Measurements from ENCODE around the gene PADI1. TPM values are rescaled to one million over a fixed set of nuclear protein-coding genes. Genes with fewer than 3 reads are reported as not detected.

Gene PADI1
- total and polyA plus RNA-seq, 2 donors, result 0.14 to 0.57 TPM

DNA sequence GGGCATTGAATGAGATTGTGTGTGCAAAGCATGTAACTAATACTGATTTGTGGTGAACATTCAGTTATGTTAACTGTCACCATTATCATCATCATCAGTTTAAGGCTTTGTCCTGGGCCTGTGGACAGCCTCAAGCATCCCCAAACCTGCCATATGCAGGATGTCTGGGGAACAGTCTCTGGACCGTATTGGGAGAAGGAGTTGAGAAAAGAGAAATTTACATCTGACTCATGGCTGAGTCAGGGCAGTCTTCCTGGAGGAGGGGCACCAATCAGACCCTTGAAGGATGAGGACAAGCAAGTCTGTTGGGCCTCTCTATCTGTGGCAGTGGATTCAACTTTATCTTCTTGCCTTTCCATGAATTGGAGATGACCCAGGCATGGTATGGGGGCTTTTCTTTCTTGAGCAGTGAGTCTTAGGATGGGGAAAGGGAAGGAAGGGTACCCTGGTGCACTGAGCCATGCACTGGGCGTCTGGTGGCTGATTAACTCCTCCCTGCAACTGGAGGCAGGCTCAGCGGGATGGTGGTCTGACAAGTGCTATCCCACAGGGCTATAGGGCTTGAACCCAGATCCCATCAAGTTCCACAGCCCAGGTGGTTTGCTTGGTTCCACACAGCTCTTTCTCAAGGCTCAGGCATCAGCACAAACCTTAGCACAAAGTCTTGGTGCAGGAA is 46.9 kb downstream of the PADI1 start:
- Histone ChIP-seq H3K4me1 (ENCODE audit: control insufficient read depth in 2 of 2, insufficient read depth in 2 of 2, low read length in 2 of 2) (no peaks in the 10 kb centered on the region), H3K9me3 (ENCODE audit: control insufficient read depth in 2 of 2, insufficient read depth in 1 of 2, low read length in 1 of 2) (no peaks in the 10 kb centered on the region), H3K27me3 (ENCODE audit: control insufficient read depth in 2 of 2, insufficient read depth in 1 of 2, low read length in 1 of 2) (no peaks in the 10 kb centered on the region), H3K36me3 (ENCODE audit: control insufficient read depth in 2 of 2, insufficient read depth in 2 of 2, low read length in 1 of 2) (no peaks in the 10 kb centered on the region), H3K4me3 (ENCODE audit: low read length in 2 of 2) (no peak overlapping the region), H3K27ac (ENCODE audit: low read depth in 1 of 2, low read length in 1 of 2) (no peak overlapping the region)
- WGBS, result 84% methylated on average over 3 of the region's 3 CpGs
- DNase-seq (ENCODE audit: low read depth in 6 of 9, low spot score in 9 of 9), result no peak

DNA sequence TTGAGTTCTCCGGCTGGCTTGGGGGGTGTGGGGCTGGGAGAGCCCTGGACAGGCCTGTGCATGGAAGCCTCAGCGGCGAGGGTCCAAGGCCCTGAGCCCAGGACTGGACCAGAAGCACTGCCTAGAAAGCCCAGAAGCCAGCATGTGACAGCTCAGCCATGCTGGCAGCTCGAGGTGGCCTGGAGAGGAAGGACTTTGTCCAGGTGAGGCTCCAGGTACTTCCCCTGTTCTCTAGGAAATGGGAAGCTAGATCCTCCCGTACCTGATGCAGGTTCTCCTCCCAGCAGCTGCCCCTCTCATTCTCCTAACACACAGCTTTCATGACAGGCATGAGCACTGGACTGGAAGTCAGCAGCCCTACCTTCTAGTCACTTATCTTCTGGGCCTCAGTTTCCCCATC is 50.4 kb downstream of the PADI1 start:
- H3K27me3 ChIP-seq (ENCODE audit: control insufficient read depth in 2 of 2, insufficient read depth in 1 of 2, low read length in 1 of 2), result no peaks in the 10 kb centered on the region
- no peak overlapping the region for H3K27ac ChIP-seq (ENCODE audit: low read depth in 1 of 2, low read length in 1 of 2)
- no peaks in the 10 kb centered on the region for H3K36me3 ChIP-seq (ENCODE audit: control insufficient read depth in 2 of 2, insufficient read depth in 2 of 2, low read length in 1 of 2)
- no peaks in the 10 kb centered on the region for H3K9me3 ChIP-seq (ENCODE audit: control insufficient read depth in 2 of 2, insufficient read depth in 1 of 2, low read length in 1 of 2)
- no peak overlapping the region for H3K4me3 ChIP-seq (ENCODE audit: low read length in 2 of 2)
- H3K4me1 ChIP-seq (ENCODE audit: control insufficient read depth in 2 of 2, insufficient read depth in 2 of 2, low read length in 2 of 2), result no peaks in the 10 kb centered on the region
- 88% methylated on average over 5 of the region's 5 CpGs for WGBS
- no peak for DNase-seq (ENCODE audit: low read depth in 6 of 9, low spot score in 9 of 9)

DNA sequence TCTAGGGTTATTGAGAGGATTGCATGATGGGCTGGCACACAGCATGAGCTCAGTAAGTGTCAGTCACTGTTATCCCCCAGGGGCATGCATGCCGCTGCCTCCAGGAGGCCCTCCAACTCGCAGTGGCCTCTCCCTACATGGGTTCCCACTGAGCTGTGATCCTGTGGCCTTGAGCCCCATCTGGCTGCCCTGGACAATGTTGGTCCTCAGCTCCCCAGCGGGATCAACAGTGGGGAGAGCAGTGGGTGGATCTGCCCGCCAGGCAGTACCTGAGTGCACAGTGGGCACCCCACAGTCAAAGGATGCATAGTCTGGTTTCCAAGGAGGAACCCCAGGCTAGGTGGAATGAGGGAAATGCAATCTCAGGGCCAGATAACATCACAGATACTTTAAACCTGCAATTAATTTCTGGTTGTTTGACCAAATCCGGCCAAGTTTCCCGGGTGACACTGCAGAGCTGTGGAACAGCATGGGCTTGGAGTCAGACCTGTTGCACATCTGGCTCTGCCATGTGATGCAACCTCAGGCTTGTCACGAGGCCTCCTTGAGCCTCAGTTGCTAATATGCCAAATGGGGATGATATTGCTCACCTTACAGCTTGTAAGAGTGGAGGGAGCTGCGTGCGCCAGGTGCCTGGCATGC is 53.3 kb downstream of the PADI1 start:
- no peak overlapping the region for H3K4me3 ChIP-seq (ENCODE audit: low read length in 2 of 2)
- no peaks in the 10 kb centered on the region for H3K9me3 ChIP-seq (ENCODE audit: control insufficient read depth in 2 of 2, insufficient read depth in 1 of 2, low read length in 1 of 2)
- WGBS, result 90% methylated on average over 9 of the region's 9 CpGs
- DNase-seq (ENCODE audit: low read depth in 6 of 9, low spot score in 9 of 9), result no peak
- no peaks in the 10 kb centered on the region for H3K4me1 ChIP-seq (ENCODE audit: control insufficient read depth in 2 of 2, insufficient read depth in 2 of 2, low read length in 2 of 2)
- H3K27ac ChIP-seq (ENCODE audit: low read depth in 1 of 2, low read length in 1 of 2), result no peak overlapping the region
- H3K36me3 ChIP-seq (ENCODE audit: control insufficient read depth in 2 of 2, insufficient read depth in 2 of 2, low read length in 1 of 2), result no peaks in the 10 kb centered on the region
- H3K27me3 ChIP-seq (ENCODE audit: control insufficient read depth in 2 of 2, insufficient read depth in 1 of 2, low read length in 1 of 2), result no peaks in the 10 kb centered on the region

DNA sequence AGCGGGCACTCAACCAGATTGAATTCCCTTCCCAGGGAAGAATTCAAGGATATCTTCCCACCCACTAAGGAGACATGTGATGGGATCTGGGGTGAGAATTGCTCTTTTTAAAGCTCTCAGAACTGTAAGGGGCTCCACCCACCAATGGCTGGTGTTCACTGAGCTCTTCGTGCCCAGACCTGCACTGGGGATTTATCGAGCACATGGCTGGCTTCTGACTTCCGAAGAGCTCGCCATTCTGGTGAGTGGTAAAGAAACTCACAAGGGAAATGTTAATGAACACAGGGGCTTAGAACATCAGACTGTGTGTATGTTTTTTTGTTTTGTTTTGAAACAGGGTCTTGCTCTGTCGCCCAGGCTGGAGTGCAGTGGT is 53.8 kb downstream of the PADI1 start:
- no peaks in the 10 kb centered on the region for H3K27me3 ChIP-seq (ENCODE audit: control insufficient read depth in 2 of 2, insufficient read depth in 1 of 2, low read length in 1 of 2)
- H3K4me3 ChIP-seq (ENCODE audit: low read length in 2 of 2), result no peak overlapping the region
- 90% methylated on average over 6 of the region's 6 CpGs for WGBS
- H3K36me3 ChIP-seq (ENCODE audit: control insufficient read depth in 2 of 2, insufficient read depth in 2 of 2, low read length in 1 of 2), result no peaks in the 10 kb centered on the region
- H3K27ac ChIP-seq (ENCODE audit: low read depth in 1 of 2, low read length in 1 of 2), result no peak overlapping the region
- DNase-seq (ENCODE audit: low read depth in 6 of 9, low spot score in 9 of 9), result no peak
- no peaks in the 10 kb centered on the region for H3K9me3 ChIP-seq (ENCODE audit: control insufficient read depth in 2 of 2, insufficient read depth in 1 of 2, low read length in 1 of 2)
- no peaks in the 10 kb centered on the region for H3K4me1 ChIP-seq (ENCODE audit: control insufficient read depth in 2 of 2, insufficient read depth in 2 of 2, low read length in 2 of 2)

DNA sequence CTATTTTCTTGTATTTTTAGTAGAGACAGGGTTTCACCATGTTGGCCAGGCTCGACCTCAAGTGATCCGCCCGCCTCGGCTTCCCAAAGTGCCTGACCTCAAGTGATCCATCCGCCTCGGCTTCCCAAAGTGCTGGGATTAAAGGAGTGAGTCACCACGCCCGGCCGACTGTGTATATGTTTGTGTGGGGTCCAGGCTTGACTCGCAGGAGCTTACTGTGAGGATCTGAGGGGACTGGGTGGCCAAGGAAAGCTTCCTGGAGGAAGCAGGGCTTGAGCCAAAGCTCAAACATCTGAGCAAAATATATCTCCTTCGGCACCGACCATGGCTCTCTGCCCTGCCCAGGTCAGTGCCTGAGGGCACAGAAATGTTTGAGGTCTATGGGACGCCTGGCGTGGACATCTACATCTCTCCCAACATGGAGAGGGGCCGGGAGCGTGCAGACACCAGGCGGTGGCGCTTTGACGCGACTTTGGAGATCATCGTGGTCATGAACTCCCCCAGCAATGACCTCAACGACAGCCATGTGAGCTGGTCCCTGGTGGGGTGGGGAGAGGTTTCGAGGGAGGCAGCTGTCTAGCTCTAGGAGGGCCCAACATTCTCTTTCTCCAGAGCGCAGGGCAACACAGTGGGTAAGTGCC is 54.4 kb downstream of the PADI1 start:
- Histone ChIP-seq H3K27me3 (ENCODE audit: control insufficient read depth in 2 of 2, insufficient read depth in 1 of 2, low read length in 1 of 2) (no peaks in the 10 kb centered on the region), H3K4me1 (ENCODE audit: control insufficient read depth in 2 of 2, insufficient read depth in 2 of 2, low read length in 2 of 2) (no peaks in the 10 kb centered on the region), H3K27ac (ENCODE audit: low read depth in 1 of 2, low read length in 1 of 2) (no peak overlapping the region), H3K36me3 (ENCODE audit: control insufficient read depth in 2 of 2, insufficient read depth in 2 of 2, low read length in 1 of 2) (no peaks in the 10 kb centered on the region), H3K4me3 (ENCODE audit: low read length in 2 of 2) (no peak overlapping the region), H3K9me3 (ENCODE audit: control insufficient read depth in 2 of 2, insufficient read depth in 1 of 2, low read length in 1 of 2) (no peaks in the 10 kb centered on the region)
- DNase-seq (ENCODE audit: low read depth in 6 of 9, low spot score in 9 of 9), result no peak
- WGBS, result 92% methylated on average over 24 of the region's 24 CpGs

DNA sequence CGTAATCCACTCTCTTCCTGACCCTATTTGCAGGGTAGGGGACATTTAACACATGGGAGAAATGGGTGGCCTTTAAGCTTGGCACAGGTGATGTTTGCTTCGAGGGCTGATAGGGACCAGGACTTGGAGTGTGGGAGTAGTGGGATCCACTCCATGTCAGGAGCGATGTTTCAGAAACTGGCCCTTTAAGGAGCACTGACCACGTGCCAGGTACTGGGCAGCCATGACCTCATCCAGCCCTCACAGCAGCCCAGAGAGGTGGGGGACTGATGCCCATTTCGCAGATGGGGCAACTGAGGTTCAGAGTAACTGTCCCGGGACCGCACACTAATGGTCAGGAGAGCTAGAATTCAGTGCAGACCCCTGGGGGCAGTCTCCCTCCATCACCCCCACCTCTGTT is 55.3 kb downstream of the PADI1 start:
- Histone ChIP-seq H3K36me3 (ENCODE audit: control insufficient read depth in 2 of 2, insufficient read depth in 2 of 2, low read length in 1 of 2) (no peaks in the 10 kb centered on the region), H3K4me1 (ENCODE audit: control insufficient read depth in 2 of 2, insufficient read depth in 2 of 2, low read length in 2 of 2) (no peaks in the 10 kb centered on the region), H3K27ac (ENCODE audit: low read depth in 1 of 2, low read length in 1 of 2) (no peak overlapping the region), H3K4me3 (ENCODE audit: low read length in 2 of 2) (no peak overlapping the region), H3K27me3 (ENCODE audit: control insufficient read depth in 2 of 2, insufficient read depth in 1 of 2, low read length in 1 of 2) (no peaks in the 10 kb centered on the region), H3K9me3 (ENCODE audit: control insufficient read depth in 2 of 2, insufficient read depth in 1 of 2, low read length in 1 of 2) (no peaks in the 10 kb centered on the region)
- no peak for DNase-seq (ENCODE audit: low read depth in 6 of 9, low spot score in 9 of 9)
- WGBS, result 93% methylated on average over 7 of the region's 7 CpGs

DNA sequence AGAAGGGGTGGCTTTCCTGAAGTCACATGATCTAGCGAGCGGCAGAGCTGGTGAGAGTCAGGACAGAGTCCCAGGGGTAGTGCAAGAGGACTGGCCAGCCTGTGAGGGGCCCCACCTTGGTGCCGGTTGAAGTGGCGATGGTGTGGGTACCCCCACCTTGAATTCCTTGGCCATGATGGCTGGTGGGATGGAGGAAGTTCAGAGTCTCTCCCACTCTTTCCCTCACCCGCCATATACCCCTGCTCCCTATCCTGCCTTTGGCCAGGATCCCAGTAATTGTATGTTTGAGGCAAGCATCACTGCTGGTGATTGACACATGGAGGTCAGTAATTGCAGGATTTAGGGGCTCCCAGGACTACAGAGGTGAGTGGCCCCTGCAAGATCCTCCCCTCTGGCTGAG is 55.8 kb downstream of the PADI1 start:
- Histone ChIP-seq H3K27ac (ENCODE audit: low read depth in 1 of 2, low read length in 1 of 2) (no peak overlapping the region), H3K4me1 (ENCODE audit: control insufficient read depth in 2 of 2, insufficient read depth in 2 of 2, low read length in 2 of 2) (no peaks in the 10 kb centered on the region), H3K36me3 (ENCODE audit: control insufficient read depth in 2 of 2, insufficient read depth in 2 of 2, low read length in 1 of 2) (no peaks in the 10 kb centered on the region), H3K4me3 (ENCODE audit: low read length in 2 of 2) (no peak overlapping the region), H3K27me3 (ENCODE audit: control insufficient read depth in 2 of 2, insufficient read depth in 1 of 2, low read length in 1 of 2) (no peaks in the 10 kb centered on the region), H3K9me3 (ENCODE audit: control insufficient read depth in 2 of 2, insufficient read depth in 1 of 2, low read length in 1 of 2) (no peaks in the 10 kb centered on the region)
- WGBS, result 95% methylated on average over 5 of the region's 5 CpGs
- no peak for DNase-seq (ENCODE audit: low read depth in 6 of 9, low spot score in 9 of 9)

DNA sequence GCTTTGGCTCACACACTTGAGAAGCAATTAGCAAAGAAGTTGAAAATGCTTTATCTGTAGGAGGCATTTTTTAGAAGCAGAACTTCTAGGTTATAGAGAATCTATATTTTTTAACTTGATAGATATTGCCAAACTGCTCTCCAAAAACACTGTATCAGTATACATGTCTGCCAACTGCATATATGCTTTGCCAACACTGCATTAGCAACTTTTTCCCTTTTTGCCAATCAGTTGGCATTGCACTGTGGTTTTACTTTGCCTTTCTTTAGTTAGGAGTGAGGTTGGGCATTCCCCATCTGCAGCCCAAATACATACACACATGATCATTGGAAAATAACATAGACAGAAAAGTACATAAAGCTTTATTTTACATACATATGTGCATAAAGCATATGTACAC is 59.0 kb downstream of the PADI1 start:
- Histone ChIP-seq H3K27ac (ENCODE audit: low read depth in 1 of 2, low read length in 1 of 2) (no peak overlapping the region), H3K9me3 (ENCODE audit: control insufficient read depth in 2 of 2, insufficient read depth in 1 of 2, low read length in 1 of 2) (no peaks in the 10 kb centered on the region), H3K36me3 (ENCODE audit: control insufficient read depth in 2 of 2, insufficient read depth in 2 of 2, low read length in 1 of 2) (no peaks in the 10 kb centered on the region), H3K4me3 (ENCODE audit: low read length in 2 of 2) (no peak overlapping the region), H3K27me3 (ENCODE audit: control insufficient read depth in 2 of 2, insufficient read depth in 1 of 2, low read length in 1 of 2) (no peaks in the 10 kb centered on the region), H3K4me1 (ENCODE audit: control insufficient read depth in 2 of 2, insufficient read depth in 2 of 2, low read length in 2 of 2) (no peaks in the 10 kb centered on the region)
- DNase-seq (ENCODE audit: low read depth in 6 of 9, low spot score in 9 of 9), result no peak

DNA sequence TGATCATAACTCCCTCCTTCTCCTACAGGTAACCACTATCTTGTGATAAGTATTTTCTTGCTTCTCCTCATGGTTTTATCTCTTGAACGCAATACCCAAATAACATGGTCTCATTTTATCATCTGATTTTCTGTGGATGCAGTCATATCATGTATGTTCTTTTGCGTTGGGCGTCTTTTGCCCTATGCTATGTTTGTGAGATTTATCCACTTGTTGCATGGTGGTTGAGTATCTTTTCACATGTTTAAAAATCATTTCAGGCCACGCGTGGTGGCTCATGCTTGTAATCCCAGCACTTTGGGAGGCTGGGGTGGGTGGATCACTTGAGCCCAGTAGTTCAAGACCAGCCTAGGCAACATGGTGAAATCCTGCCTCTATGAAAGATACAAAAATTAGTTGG is 59.5 kb downstream of the PADI1 start:
- DNase-seq (ENCODE audit: low read depth in 6 of 9, low spot score in 9 of 9), result no peak
- 96% methylated on average over 5 of the region's 5 CpGs for WGBS
- H3K36me3 ChIP-seq (ENCODE audit: control insufficient read depth in 2 of 2, insufficient read depth in 2 of 2, low read length in 1 of 2), result no peaks in the 10 kb centered on the region
- no peaks in the 10 kb centered on the region for H3K27me3 ChIP-seq (ENCODE audit: control insufficient read depth in 2 of 2, insufficient read depth in 1 of 2, low read length in 1 of 2)
- no peaks in the 10 kb centered on the region for H3K9me3 ChIP-seq (ENCODE audit: control insufficient read depth in 2 of 2, insufficient read depth in 1 of 2, low read length in 1 of 2)
- H3K27ac ChIP-seq (ENCODE audit: low read depth in 1 of 2, low read length in 1 of 2), result no peak overlapping the region
- H3K4me1 ChIP-seq (ENCODE audit: control insufficient read depth in 2 of 2, insufficient read depth in 2 of 2, low read length in 2 of 2), result no peaks in the 10 kb centered on the region
- H3K4me3 ChIP-seq (ENCODE audit: low read length in 2 of 2), result no peak overlapping the region

All from thymus (tissue), 11 donors.